Measurements from ENCODE around the gene KRTAP12-1. TPM values are rescaled to one million over a fixed set of nuclear protein-coding genes. Genes with fewer than 3 reads are reported as not detected.

Gene KRTAP12-1
- total and polyA plus RNA-seq, 2 of the 8 experiments (the other 6 are each of a cell fraction or from before 2014, with no cell fraction given), result 0.50 to 0.73 TPM

DNA sequence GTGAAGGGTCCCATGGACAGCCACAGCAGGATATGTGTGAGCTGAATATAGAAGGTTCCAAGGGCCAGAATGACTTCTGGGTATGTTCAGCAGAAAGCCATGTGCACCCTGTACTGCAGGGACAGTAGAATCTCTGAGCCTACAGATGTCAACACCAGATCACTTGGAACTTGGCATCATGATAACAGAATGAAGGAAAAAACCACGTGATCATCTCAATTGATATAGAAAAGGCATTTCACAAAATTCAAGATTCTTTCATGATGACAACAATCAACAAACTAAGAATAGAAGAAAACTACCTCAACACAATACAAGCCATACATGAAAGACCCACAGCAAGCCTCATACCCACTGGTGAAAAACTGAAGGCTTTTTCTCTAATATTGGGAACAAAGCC lies 14.4 kb downstream of the KRTAP12-1 start:
- H2BK20ac ChIP-seq (ENCODE audit: low read length), result no peak overlapping the region
- H4K8ac ChIP-seq (ENCODE audit: extremely low read depth, insufficient read depth, low read length), result no peak overlapping the region
- no peaks in the 10 kb centered on the region; a peak in 1 of 4 replicates for H3K79me2 ChIP-seq (ENCODE audit: control insufficient read depth in 1 of 2, insufficient read depth in 2 of 2, low read length in 2 of 2)
- no peak overlapping the region for H2BK12ac ChIP-seq (ENCODE audit: low read depth, low read length)
- no peak overlapping the region for H3K14ac ChIP-seq (ENCODE audit: insufficient read length)
- H2AK5ac ChIP-seq (ENCODE audit: low read depth, low read length), result no peak overlapping the region
- ChIA-PET CTCF (ENCODE audit: partially characterized antibody) (interaction anchor here (0.7 kb wide), 2 partner anchors 49 to 220 kb away, joined by 3 read pairs; no protein-coding TSS in a partner anchor), POLR2A (ENCODE audit: partially characterized antibody) (no interaction called here)
- H3K36me3 ChIP-seq (ENCODE audit: control insufficient read depth in 2 of 4, insufficient read depth in 4 of 4, low read length in 3 of 4), result no peaks in the 10 kb centered on the region
- H4K91ac ChIP-seq (replicated peaks; ENCODE audit: insufficient read length, low read length), result no peak overlapping the region
- no peak overlapping the region for H3K27ac ChIP-seq (ENCODE audit: low read depth, low read length)
- no peak overlapping the region for H2BK15ac ChIP-seq (ENCODE audit: low read length)
- no peak overlapping the region for H2AFZ ChIP-seq (ENCODE audit: low read length)
- no peak overlapping the region for H2BK5ac ChIP-seq (ENCODE audit: low read depth, low read length)
- no peak overlapping the region for H3K23ac ChIP-seq (ENCODE audit: insufficient read length)
- H3K9me3 ChIP-seq (ENCODE audit: insufficient read depth in 2 of 2, low read depth in 1 of 2, low read length in 1 of 2), result peaks cover 19 to 24% of the 10 kb centered on the region in 2 experiments
- no peak for TF ChIP-seq JUN (IDR thresholded peaks at IDR 0.05; ENCODE audit: low read depth, low read length)
- TF ChIP-seq, protein P1, sequence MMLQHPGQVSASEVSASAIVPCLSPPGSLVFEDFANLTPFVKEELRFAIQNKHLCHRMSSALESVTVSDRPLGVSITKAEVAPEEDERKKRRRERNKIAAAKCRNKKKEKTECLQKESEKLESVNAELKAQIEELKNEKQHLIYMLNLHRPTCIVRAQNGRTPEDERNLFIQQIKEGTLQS (IDR thresholded peaks at IDR 0.05; ENCODE audit: insufficient read depth, low read depth, low read length), result no peak
- no peak for TF ChIP-seq SAP30 (IDR thresholded peaks at IDR 0.05; ENCODE audit: insufficient read depth, insufficient replicate concordance, low read length)
- TF ChIP-seq, protein P2, sequence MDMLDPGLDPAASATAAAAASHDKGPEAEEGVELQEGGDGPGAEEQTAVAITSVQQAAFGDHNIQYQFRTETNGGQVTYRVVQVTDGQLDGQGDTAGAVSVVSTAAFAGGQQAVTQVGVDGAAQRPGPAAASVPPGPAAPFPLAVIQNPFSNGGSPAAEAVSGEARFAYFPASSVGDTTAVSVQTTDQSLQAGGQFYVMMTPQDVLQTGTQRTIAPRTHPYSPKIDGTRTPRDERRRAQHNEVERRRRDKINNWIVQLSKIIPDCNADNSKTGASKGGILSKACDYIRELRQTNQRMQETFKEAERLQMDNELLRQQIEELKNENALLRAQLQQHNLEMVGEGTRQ (IDR thresholded peaks at IDR 0.05; ENCODE audit: low read length), result no peak
- TF ChIP-seq ASH2L (IDR thresholded peaks at IDR 0.05; ENCODE audit: low read length), result no peak
- TF ChIP-seq BRCA1 (IDR thresholded peaks at IDR 0.05; ENCODE audit: low read depth, low read length), result no peak
- no peak for TF ChIP-seq SP2 (IDR thresholded peaks at IDR 0.05; ENCODE audit: low read length)
- no peak for TF ChIP-seq GABPA (IDR thresholded peaks at IDR 0.05; ENCODE audit: borderline replicate concordance, insufficient read depth, low read length)
- no peak for TF ChIP-seq NANOG (IDR thresholded peaks at IDR 0.05; ENCODE audit: insufficient read depth, low read depth, low read length, poor library complexity, severe bottlenecking)
- no peak for TF ChIP-seq BCL11A (IDR thresholded peaks at IDR 0.05; ENCODE audit: low read depth in 2 of 2, low read length in 2 of 2)
- no peak for TF ChIP-seq SRF (IDR thresholded peaks at IDR 0.05; ENCODE audit: low read depth, low read length)
- TF ChIP-seq YY1 (IDR thresholded peaks at IDR 0.05; ENCODE audit: low read depth, low read length), result no peak
- TF ChIP-seq EGR1 (IDR thresholded peaks at IDR 0.05; ENCODE audit: borderline replicate concordance, low read depth, low read length), result no peak
- no peak overlapping the region for H3K56ac ChIP-seq (replicated peaks; ENCODE audit: insufficient read length, low read depth, low read length)
- no peak overlapping the region for H3K9ac ChIP-seq (replicated peaks in 1 of 4; ENCODE audit: extremely low read depth in 1 of 4, low read depth in 3 of 4, low read length in 3 of 4)
- no peak overlapping the region for H3K18ac ChIP-seq (ENCODE audit: extremely low read depth, low read length)
- no peak overlapping the region for H3K4ac ChIP-seq (replicated peaks; ENCODE audit: insufficient read length, low read depth, low read length)
- no peaks in the 10 kb centered on the region for H3K79me1 ChIP-seq (ENCODE audit: low read depth, low read length)
- no peaks in the 10 kb centered on the region for H3K27me3 ChIP-seq (replicated peaks in 1 of 4; ENCODE audit: control insufficient read depth in 3 of 4, extremely low read depth in 1 of 4, insufficient read depth in 3 of 4, low read length in 3 of 4)
- no peaks in the 10 kb centered on the region for H3K23me2 ChIP-seq (ENCODE audit: low read depth, low read length)
- H3K4me1 ChIP-seq (replicated peaks in 1 of 4; ENCODE audit: control insufficient read depth in 3 of 4, insufficient read depth in 4 of 4, low read length in 3 of 4), result no peaks in the 10 kb centered on the region
- H4K5ac ChIP-seq (ENCODE audit: insufficient read length, low read depth, low read length), result no peak overlapping the region
- H2BK120ac ChIP-seq (replicated peaks; ENCODE audit: low read depth, low read length), result no peak overlapping the region
- no peak overlapping the region for H3K4me2 ChIP-seq (ENCODE audit: insufficient read depth in 1 of 2, low read depth in 2 of 2, low read length in 2 of 2)
- H3K4me3 ChIP-seq (ENCODE audit: extremely low read depth in 1 of 4, insufficient read depth in 2 of 4, low read depth in 3 of 4, low read length in 4 of 4), result no peak overlapping the region
- DNase-seq (ENCODE audit: low read depth in 1 of 2, low spot score in 2 of 2) (no peak), FAIRE-seq (no peak)
- H4K20me1 ChIP-seq (replicated peaks in 1 of 2; ENCODE audit: control insufficient read depth in 1 of 2, insufficient read depth in 2 of 2, low read length in 2 of 2), result no peaks in the 10 kb centered on the region
- WGBS, 2 experiments (ENCODE audit: extremely low coverage in 1 of 2, insufficient coverage in 1 of 2, insufficient read length in 1 of 2, insufficient replicate concordance in 2 of 2, low coverage in 1 of 2, low lambda C conversion rate in 2 of 2, missing lambda C conversion rate in 1 of 2), result 86% methylated on average over 1 of the region's 1 CpG; no CpG with 5 or more reads in 1 of the 2 experiments

Measured in H1 (cell line).